Effector memory CD4-positive, alpha-beta T cell (primary cell): ENCODE measurements around the gene PDE4D.

Experiments used
- DNase-seq, 3 donors: peaks; one replicate each; pipeline ENCODE4 v3.0.0-alpha.2; 2020
- H3K27ac ChIP-seq: 2 replicates; pipeline ENCODE4 v1.7.0; 2013; ENCODE audit warnings: mild to moderate bottlenecking, low read length, moderate library complexity; ENCODE audit not compliant: insufficient read depth, poor library complexity, severe bottlenecking
- H3K27me3 ChIP-seq: replicated peaks from 2 replicates; pipeline ENCODE4 v1.7.0; 2013; ENCODE audit warnings: mild to moderate bottlenecking, low read length; ENCODE audit not compliant: insufficient read depth, control insufficient read depth, poor library complexity, severe bottlenecking
- H3K36me3 ChIP-seq: 2 replicates; pipeline ENCODE4 v1.7.0; 2013; ENCODE audit warnings: mild to moderate bottlenecking, low read length, moderate library complexity; ENCODE audit not compliant: control insufficient read depth, insufficient read depth
- H3K4me1 ChIP-seq: 2 replicates; pipeline ENCODE4 v1.7.0; 2013; ENCODE audit warnings: low read length, mild to moderate bottlenecking; ENCODE audit not compliant: control insufficient read depth, insufficient read depth, poor library complexity, severe bottlenecking
- H3K4me3 ChIP-seq: 2 replicates; pipeline ENCODE4 v1.7.0; 2013; ENCODE audit warnings: low read length, low read depth, mild to moderate bottlenecking; ENCODE audit not compliant: insufficient read depth, poor library complexity, severe bottlenecking
- H3K9me3 ChIP-seq: 2 replicates; pipeline ENCODE4 v1.7.0; 2013; ENCODE audit warnings: mild to moderate bottlenecking, low read length, moderate library complexity; ENCODE audit not compliant: control insufficient read depth

PDE4D gene

DNA sequence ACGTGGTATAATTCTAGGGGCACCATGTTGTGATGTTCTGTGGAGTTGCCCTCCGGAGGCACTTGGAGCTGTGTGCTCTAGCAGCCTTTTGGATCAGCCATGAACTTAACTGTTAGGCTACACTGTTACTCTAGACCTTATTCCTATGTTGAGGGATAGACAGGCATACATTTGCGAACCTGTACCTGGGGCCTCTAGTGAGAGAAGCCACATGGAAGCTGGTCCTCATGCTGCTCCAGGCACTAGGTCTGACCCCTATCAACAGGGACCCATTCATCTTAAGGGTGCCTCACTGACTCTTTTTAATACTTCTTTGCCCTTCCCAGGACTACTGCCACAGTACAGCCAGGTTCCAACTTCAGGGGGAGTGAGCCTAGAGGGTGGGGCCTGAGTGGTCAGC lies 715.9 kb downstream of the PDE4D start:
- H3K27me3 ChIP-seq = no peaks in the 10 kb centered on the region
- H3K4me3 ChIP-seq = no peak overlapping the region
- no peaks in the 10 kb centered on the region for H3K9me3 ChIP-seq
- H3K36me3 ChIP-seq = no peaks in the 10 kb centered on the region
- no peak for DNase-seq
- no peak overlapping the region for H3K27ac ChIP-seq
- no peaks in the 10 kb centered on the region for H3K4me1 ChIP-seq

DNA sequence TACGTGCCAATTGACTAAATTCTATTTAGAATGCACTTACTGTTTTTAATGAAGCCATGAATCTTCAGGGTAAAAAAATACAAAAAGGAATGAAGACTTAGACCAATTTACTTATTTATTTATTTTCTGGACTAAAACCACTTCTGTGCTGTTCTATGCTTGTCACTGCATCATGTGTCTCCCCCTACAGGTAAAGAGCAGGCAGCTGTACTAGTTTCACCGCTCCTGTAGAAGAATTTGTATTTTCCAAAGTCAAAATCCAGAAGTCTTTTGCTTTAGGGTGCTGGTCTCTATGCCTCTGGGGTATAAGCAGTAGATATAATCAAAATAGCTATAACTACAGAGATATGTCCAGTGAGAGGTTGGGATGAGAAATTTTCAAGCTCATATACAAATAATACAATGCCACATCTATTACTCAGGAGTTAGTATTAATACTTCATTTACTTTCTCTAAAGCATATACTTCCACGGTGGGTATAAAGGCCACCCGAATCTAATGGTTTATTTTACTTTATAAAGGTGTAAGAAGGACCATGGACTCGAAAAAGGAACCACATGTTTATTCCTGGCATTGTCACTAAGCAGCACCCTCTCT lies 719.2 kb downstream of the PDE4D start:
- H3K4me1 ChIP-seq = no peaks in the 10 kb centered on the region
- no peak overlapping the region for H3K27ac ChIP-seq
- H3K4me3 ChIP-seq = no peak overlapping the region
- no peaks in the 10 kb centered on the region for H3K36me3 ChIP-seq
- no peaks in the 10 kb centered on the region for H3K27me3 ChIP-seq
- peak in 2 of 3 donors; percentile 2 to 21 for DNase-seq
- no peaks in the 10 kb centered on the region for H3K9me3 ChIP-seq

DNA sequence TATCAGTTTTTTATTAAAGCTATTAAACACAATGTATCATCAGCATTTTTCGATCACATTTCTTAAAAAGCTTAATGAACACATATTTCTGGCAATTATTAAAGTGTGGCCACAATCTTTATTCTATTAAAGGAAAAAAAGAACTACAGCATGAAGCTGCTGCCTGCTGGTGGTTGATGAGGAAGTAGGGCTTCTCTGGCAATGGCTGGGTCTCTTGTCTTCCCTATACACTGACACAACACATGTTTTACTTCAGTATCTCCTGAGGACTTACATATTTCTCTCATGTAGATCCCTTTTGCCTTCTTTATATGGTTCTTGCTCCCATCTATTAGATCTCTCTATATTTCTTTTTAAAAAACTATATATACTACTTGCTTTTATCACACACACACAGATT lies 719.9 kb downstream of the PDE4D start:
- Histone ChIP-seq H3K9me3 (no peaks in the 10 kb centered on the region), H3K27ac (no peak overlapping the region), H3K4me3 (no peak overlapping the region), H3K27me3 (no peaks in the 10 kb centered on the region), H3K36me3 (no peaks in the 10 kb centered on the region), H3K4me1 (no peaks in the 10 kb centered on the region)
- DNase-seq = no peak

DNA sequence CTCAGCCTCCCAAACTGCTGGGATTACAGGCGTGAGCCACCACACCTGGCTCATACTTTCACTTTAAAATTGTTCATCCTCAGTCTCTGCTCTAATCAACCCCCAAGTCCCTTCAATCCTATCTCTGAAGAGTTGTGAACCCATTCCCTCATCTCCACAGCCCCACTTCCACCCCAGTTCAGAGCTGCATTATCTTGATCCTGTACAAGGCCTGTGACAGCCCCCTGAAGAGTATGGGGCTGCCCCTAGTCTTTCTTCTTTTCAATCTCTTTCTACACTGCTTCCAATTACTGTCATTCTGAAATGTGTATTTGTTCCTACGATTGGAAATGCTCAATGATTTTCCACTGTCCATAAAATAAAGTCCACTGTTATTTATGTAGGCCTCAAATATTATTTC lies 722.4 kb downstream of the PDE4D start:
- no peaks in the 10 kb centered on the region for H3K9me3 ChIP-seq
- H3K36me3 ChIP-seq = no peaks in the 10 kb centered on the region
- no peak for DNase-seq
- no peaks in the 10 kb centered on the region for H3K4me1 ChIP-seq
- H3K27me3 ChIP-seq = no peaks in the 10 kb centered on the region
- H3K27ac ChIP-seq = no peak overlapping the region
- H3K4me3 ChIP-seq = no peak overlapping the region

DNA sequence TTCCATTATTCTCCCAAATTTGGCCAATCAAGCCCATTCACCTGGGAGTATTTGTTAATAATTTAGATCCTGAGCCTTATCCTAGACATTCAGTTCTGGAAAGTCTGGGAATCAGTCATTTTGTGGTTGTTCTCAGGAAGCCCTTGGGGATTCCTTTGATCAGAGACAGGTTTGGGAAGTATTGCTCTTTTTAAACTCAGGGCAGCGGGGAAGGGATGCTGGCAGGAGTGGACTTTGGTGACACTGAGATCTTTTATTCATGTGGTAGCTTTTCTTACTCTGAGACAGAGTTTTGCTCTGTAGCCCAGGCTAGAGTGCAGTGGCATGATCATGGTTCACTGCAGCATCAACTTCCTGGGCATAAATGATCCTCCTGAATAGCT lies 723.8 kb downstream of the PDE4D start:
- Histone ChIP-seq H3K9me3 (no peaks in the 10 kb centered on the region), H3K4me1 (no peaks in the 10 kb centered on the region), H3K27ac (no peak overlapping the region), H3K4me3 (no peak overlapping the region), H3K27me3 (no peaks in the 10 kb centered on the region), H3K36me3 (no peaks in the 10 kb centered on the region)
- DNase-seq = no peak

DNA sequence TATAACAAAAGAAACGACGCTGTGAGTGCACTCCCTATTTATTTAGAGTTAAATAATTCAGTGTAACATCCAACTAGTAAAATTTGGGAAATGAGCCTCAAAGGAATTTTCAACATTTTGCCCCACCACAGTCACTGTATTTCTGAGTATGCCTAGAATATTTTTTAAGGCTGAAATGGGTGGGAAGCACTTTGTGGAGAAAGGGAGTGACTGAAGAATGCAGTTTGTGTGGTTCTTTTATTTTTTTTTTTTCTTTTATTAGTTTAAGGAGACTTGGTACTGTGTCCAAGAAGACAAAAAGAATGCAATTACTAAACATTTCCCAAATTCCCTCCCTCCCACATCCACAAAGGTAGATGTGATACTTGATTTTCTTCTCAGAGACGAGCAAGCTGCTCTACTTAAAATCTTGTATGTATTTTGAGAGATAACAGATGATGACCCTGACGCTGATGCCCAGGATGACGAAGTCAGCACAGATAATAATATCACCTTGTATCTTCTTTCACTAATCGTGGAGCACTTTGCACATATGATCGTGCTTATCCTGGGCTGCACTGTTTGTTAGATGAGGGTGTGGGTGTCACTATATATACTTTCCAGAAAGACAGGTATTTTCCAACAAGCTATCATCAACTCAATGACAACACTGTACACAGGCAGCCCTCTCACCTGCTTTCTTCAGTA lies 724.3 kb downstream of the PDE4D start:
- Histone ChIP-seq H3K27me3 (no peaks in the 10 kb centered on the region), H3K36me3 (no peaks in the 10 kb centered on the region), H3K4me1 (no peaks in the 10 kb centered on the region), H3K27ac (no peak overlapping the region), H3K9me3 (no peaks in the 10 kb centered on the region), H3K4me3 (no peak overlapping the region)
- DNase-seq = no peak

DNA sequence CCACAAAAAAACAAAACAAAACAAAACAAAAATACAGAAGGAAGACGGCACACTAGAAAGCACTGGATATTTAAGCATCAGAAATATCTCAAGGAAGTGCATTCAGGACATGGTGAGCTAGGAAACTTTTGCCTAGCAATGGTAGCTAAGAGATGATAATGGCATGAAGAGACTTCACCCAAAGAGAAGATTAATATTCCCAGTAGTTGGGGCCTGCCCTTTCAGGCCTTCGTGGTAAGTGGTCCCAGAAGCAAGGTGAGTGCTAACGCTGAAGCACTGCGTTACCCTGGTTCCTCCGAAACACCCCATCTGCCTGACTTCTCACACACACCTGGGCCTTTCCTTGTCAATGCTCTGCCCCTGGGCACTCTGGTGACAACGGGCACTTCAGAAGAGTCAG lies 725.5 kb downstream of the PDE4D start:
- H3K27ac ChIP-seq = no peak overlapping the region
- H3K4me3 ChIP-seq = no peak overlapping the region
- H3K36me3 ChIP-seq = no peaks in the 10 kb centered on the region
- no peak for DNase-seq
- no peaks in the 10 kb centered on the region for H3K27me3 ChIP-seq
- no peaks in the 10 kb centered on the region for H3K4me1 ChIP-seq
- no peaks in the 10 kb centered on the region for H3K9me3 ChIP-seq

DNA sequence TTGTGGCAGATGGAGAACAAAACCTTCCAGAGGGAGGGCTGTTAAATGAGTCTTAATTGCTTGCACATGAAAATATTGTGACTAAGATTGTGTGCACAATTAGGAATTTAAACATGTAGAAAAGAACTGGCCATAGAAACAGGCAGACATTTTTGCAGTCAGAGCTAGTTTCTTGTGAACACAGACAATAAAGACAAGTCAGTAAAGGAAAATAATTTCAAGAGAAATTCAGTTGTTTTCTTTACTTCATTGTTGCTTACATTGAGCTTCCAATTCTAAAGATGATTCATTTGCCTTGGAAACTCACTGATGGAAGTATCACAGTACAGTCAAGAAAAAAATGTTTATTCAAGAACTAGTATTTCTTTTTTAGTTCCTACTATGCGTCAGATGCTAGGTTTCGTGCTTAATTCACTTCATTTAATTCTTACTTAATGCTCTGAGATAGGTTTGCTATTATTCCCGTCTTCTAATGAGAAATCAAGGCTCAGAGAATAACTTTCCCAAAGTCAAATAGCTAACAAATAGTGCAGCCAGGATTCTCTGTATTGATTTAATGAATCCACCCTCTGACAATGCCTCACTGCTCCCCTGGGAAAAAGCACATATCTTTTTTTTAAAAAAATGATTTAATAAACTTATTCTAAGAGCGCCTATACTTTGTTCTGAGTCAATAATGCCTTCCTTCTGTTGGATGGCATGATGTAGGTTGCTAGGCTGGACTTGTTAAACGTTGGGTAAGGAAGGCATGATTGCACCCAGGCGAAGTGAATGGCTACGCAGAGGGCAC lies 729.3 kb downstream of the PDE4D start:
- H3K27ac ChIP-seq = no peak overlapping the region

DNA sequence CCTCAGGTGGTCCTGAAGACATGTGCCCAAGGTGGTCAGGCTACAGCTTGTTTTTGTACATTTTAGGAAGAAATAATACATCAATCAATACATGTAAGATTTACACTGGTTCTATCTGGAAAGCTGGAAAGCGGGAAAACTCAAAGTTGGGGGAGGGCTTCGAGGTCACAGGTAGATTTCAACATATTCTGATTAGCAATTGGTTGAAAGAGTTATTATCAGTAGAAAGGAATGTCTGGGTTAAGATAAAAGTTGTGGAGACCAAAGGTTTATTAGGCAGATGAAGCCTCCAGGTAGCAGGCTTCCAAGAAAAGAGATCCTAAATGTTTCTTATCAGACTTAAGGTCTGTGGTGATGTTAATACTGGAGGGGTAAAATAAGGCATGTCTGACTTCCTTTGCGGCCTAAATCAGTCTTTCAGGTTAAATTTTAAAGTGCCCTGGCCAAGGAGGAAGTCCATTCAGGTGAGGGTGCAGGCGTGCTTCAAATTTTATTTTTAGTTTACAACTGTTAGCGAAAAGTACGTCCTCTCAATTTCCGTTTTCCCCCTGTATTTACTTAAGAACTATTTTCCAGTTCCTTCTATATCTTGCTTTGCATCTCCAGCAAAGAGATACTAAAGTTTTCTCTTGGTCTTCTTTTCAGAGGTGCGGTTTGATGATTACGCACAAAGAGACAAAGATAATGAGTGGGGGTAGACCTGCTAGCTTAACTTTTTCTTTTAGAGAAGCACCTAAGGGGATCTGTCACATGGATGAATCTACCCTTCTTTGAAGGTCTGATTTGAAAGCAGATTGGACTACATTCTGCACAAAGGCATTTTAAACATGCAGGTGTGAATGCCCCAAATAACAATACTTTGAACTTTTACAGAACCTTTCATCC lies 732.1 kb downstream of the PDE4D start:
- H3K9me3 ChIP-seq = no peaks in the 10 kb centered on the region
- no peak overlapping the region for H3K4me3 ChIP-seq
- H3K36me3 ChIP-seq = no peaks in the 10 kb centered on the region
- H3K27ac ChIP-seq = no peak overlapping the region
- no peaks in the 10 kb centered on the region for H3K4me1 ChIP-seq
- no peaks in the 10 kb centered on the region for H3K27me3 ChIP-seq
- no peak for DNase-seq

More for the DNA sequence above, 729.3 kb downstream of the PDE4D start:
- Histone ChIP-seq H3K4me1 (no peaks in the 10 kb centered on the region), H3K9me3 (no peaks in the 10 kb centered on the region), H3K4me3 (no peak overlapping the region), H3K36me3 (no peaks in the 10 kb centered on the region), H3K27me3 (no peaks in the 10 kb centered on the region)
- DNase-seq = no peak
